Epithelial cell of proximal tubule (primary cell): ENCODE results near the gene PPP1CA. TPM values are rescaled to one million over a fixed set of nuclear protein-coding genes. Genes with fewer than 3 reads are reported as not detected.

Source experiments
- DNase-seq: peaks from one replicate; pipeline ENCODE4 v3.0.0-alpha.2; 2011; ENCODE audit warnings: low read depth
- H3K4me3 ChIP-seq: 2 replicates; pipeline ENCODE4 v1.5.1; 2011; ENCODE audit warnings: low read depth, mild to moderate bottlenecking, low read length
- CTCF ChIP-seq: conservative IDR thresholded peaks from 2 replicates; pipeline ENCODE4 v1.5.1; 2012; ENCODE audit warnings: low read depth, mild to moderate bottlenecking, low read length
- total RNA-seq: library from RNA; depleted of rRNA; stranded (reverse); fragments of >200 nt; gene quantifications from 2 replicates; pipeline ENCODE4 v1.2.3, GENCODE V29; 2015

The PPP1CA gene
- total RNA-seq, 1 donor from 2014 or later = 359 TPM

GRCh38 chr11:67437082-67437808 lies 35.6 kb upstream of the PPP1CA start, which contains the start of gene PTPRCAP:
PTPRCAP (minus strand) TSS chr11:67437682; CDS start chr11:67437619, 63 bp downstream.
- no peak within 1 kb of the TSS for H3K4me3 ChIP-seq
- DNase-seq = no peak
- no peak for TF ChIP-seq CTCF

DNA sequence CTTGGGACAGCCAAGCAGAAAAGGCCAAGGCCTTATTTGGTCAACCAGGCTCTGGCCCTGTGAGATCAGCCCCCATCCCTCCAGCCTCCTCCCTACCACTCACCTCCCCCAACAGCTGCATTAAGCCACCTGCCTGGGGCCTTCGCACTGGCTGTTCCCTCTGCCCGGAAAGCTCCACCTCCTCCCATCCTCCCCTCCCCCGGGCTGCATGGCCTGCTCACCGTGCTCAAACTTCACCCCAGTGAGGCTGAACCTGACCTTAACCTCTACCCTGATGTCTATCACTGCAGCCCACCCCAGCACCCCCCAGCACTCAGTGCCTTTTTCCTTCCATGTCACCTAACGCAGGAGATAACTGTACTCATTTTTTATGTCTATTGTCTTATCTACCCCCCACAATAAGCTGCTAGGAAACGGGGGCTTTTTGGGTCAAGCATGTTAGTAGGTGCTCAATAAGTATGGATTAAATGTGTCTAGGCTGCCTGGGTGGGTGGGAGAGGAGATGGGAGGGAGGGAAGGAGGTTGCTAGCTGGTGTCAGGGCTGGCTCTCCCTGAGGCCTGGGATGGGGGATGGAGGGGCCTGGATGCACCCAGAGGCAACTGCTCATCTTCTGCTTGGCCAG lies 34.9 kb upstream of the PPP1CA start:
- H3K4me3 ChIP-seq = no peak overlapping the region
- TF ChIP-seq CTCF = no peak
- DNase-seq = no peak

GRCh38 chr11:67435727-67436458 lies 34.2 kb upstream of the PPP1CA start:
- no peak for DNase-seq
- H3K4me3 ChIP-seq = no peak overlapping the region
- no peak for TF ChIP-seq CTCF

- TF ChIP-seq CTCF = no peak
- DNase-seq = no peak
- no peak overlapping the region for H3K4me3 ChIP-seq
Measured at GRCh38 chr11:67435031-67435726, 33.5 kb upstream of the PPP1CA start.

DNA sequence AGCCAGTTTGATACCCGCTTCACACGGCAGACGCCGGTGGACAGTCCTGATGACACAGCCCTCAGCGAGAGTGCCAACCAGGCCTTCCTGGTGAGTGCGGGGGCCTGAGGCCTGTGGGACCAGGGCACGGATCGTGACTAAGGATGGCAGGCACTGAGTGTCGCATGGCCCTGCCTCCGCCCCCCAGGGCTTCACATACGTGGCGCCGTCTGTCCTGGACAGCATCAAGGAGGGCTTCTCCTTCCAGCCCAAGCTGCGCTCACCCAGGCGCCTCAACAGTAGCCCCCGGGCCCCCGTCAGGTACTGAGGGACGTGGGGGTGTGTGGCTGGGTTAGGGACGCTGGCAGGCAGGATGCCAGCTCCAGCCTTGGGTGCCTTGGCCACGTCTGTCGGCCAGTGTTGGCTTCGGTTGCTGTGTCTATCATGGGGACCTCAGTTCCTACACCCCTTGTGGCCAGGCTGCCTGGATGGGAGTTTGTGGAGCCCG lies 32.8 kb upstream of the PPP1CA start:
- no peak overlapping the region for H3K4me3 ChIP-seq
- DNase-seq = no peak
- no peak for TF ChIP-seq CTCF

- TF ChIP-seq CTCF = no peak
- DNase-seq = no peak
Measured at GRCh38 chr11:67433536-67434394, 32.1 kb upstream of the PPP1CA start.

More at GRCh38 chr11:67433536-67434394, 32.1 kb upstream of the PPP1CA start:
- H3K4me3 ChIP-seq = no peak overlapping the region
